Mesothelial cell of epicardium (in vitro differentiated cells): Measurements from ENCODE around the gene CCRL2. TPM values are rescaled to one million over a fixed set of nuclear protein-coding genes. Genes with fewer than 3 reads are reported as not detected.

Experiments used
- DNase-seq, 2 experiments: peaks; one replicate each; pipeline ENCODE4 v3.0.0; 2021; ENCODE audit warnings: low spot score in 2 of 2; ENCODE audit not compliant: unreplicated experiment in 2 of 2
- H3K27ac Mint-ChIP-seq: 2 replicates; pipeline ENCODE4 v1.8.0; 2021; ENCODE audit warnings: mixed read lengths
- H3K27me3 Mint-ChIP-seq: 2 replicates; pipeline ENCODE4 v1.8.0; 2021; ENCODE audit warnings: low read depth, mixed read lengths
- H3K36me3 Mint-ChIP-seq: 2 replicates; pipeline ENCODE4 v1.8.0; 2021; ENCODE audit warnings: mixed read lengths
- H3K4me1 Mint-ChIP-seq: 2 replicates; pipeline ENCODE4 v1.8.0; 2021; ENCODE audit warnings: mixed read lengths
- H3K4me3 Mint-ChIP-seq: 2 replicates; pipeline ENCODE4 v1.8.0; 2021; ENCODE audit warnings: mild to moderate bottlenecking, moderate library complexity, mixed read lengths
- H3K9me3 Mint-ChIP-seq: 2 replicates; pipeline ENCODE4 v1.8.0; 2021; ENCODE audit warnings: mixed read lengths
- CTCF ChIP-seq: fragments of 200-600 bp; sonication (generic); IDR thresholded peaks from one replicate; pipeline ENCODE4 v1.5.0; 2021; ENCODE audit warnings: antibody characterized with exemption; ENCODE audit not compliant: unreplicated experiment
- total RNA-seq: library from RNA; stranded (reverse); gene quantifications from 3 replicates; pipeline ENCODE4 v1.2.1, GENCODE V29; 2021

CCRL2 gene
- total RNA-seq, 1 donor from 2014 or later: not detected

- Mint-ChIP-seq H3K27me3 (peaks cover 42% of the 10 kb centered on the region), H3K4me1 (peaks cover 3% of the 10 kb centered on the region), H3K27ac (no peak overlapping the region), H3K9me3 (no peaks in the 10 kb centered on the region), H3K36me3 (no peaks in the 10 kb centered on the region), H3K4me3 (no peak overlapping the region)
- no peak for TF ChIP-seq CTCF
- no peak for DNase-seq
Observed at GRCh38 chr3:46393011-46393410, 14.0 kb upstream of the CCRL2 start.

- no peak for DNase-seq
- Mint-ChIP-seq H3K27me3 (peaks cover 43% of the 10 kb centered on the region), H3K36me3 (no peaks in the 10 kb centered on the region), H3K9me3 (no peaks in the 10 kb centered on the region), H3K27ac (no peak overlapping the region), H3K4me3 (no peak overlapping the region), H3K4me1 (peaks cover 3% of the 10 kb centered on the region)
- TF ChIP-seq CTCF: no peak
Observed at GRCh38 chr3:46393554-46394434, 13.3 kb upstream of the CCRL2 start.

- Mint-ChIP-seq H3K4me3 (no peak overlapping the region), H3K4me1 (peaks cover 3% of the 10 kb centered on the region), H3K9me3 (no peaks in the 10 kb centered on the region), H3K27me3 (peaks cover 43% of the 10 kb centered on the region), H3K36me3 (no peaks in the 10 kb centered on the region), H3K27ac (no peak overlapping the region)
- no peak for DNase-seq
- no peak for TF ChIP-seq CTCF
Observed at GRCh38 chr3:46395210-46395661, 11.8 kb upstream of the CCRL2 start.

GRCh38 chr3:46395766-46396530, 11.1 kb upstream of the CCRL2 start:
- Mint-ChIP-seq H3K27me3 (peaks cover 43% of the 10 kb centered on the region), H3K27ac (no peak overlapping the region), H3K4me3 (no peak overlapping the region), H3K36me3 (no peaks in the 10 kb centered on the region), H3K9me3 (no peaks in the 10 kb centered on the region), H3K4me1 (peaks cover 3% of the 10 kb centered on the region)
- DNase-seq: no peak
- no peak for TF ChIP-seq CTCF

GRCh38 chr3:46397111-46397510, 9.9 kb upstream of the CCRL2 start:
- Mint-ChIP-seq H3K27me3 (peaks cover 46% of the 10 kb centered on the region), H3K4me3 (no peak overlapping the region), H3K36me3 (no peaks in the 10 kb centered on the region), H3K9me3 (no peaks in the 10 kb centered on the region), H3K4me1 (peaks cover 3% of the 10 kb centered on the region), H3K27ac (no peak overlapping the region)
- TF ChIP-seq CTCF: no peak
- no peak for DNase-seq
